GM12878 (cell line): Measurements from ENCODE around the gene PTX4. TPM values are rescaled to one million over a fixed set of nuclear protein-coding genes. Genes with fewer than 3 reads are reported as not detected.

ENCODE experiments used
- CHD1 ChIP-seq: IDR thresholded peaks from 2 replicates; pipeline ENCODE4 v1.6.1; 2012; ENCODE audit warnings: low read depth, low read length, improper control_type of control experiment
- CHD2 ChIP-seq: IDR thresholded peaks from 2 replicates; pipeline ENCODE4 v1.6.1; 2011; ENCODE audit warnings: low read depth, low read length, improper control_type of control experiment, borderline replicate concordance
- E2F4 ChIP-seq: IDR thresholded peaks from 2 replicates; pipeline ENCODE4 v1.6.1; 2012; ENCODE audit warnings: low read depth, low read length, improper control_type of control experiment
- E4F1 ChIP-seq: fragments of 450-650 bp; IDR thresholded peaks from 2 replicates; pipeline ENCODE4 v1.6.1; 2018; ENCODE audit warnings: borderline replicate concordance, mild to moderate bottlenecking; ENCODE audit not compliant: partially characterized antibody
- MTA2 ChIP-seq: fragments of 450-650 bp; IDR thresholded peaks from 2 replicates; pipeline ENCODE4 v1.6.1; 2016; ENCODE audit warnings: low read depth, mild to moderate bottlenecking, moderate library complexity
- NFYB ChIP-seq: IDR thresholded peaks from 2 replicates; pipeline ENCODE4 v1.6.1; 2011; ENCODE audit warnings: low read depth, mild to moderate bottlenecking, low read length, improper control_type of control experiment, moderate library complexity; ENCODE audit not compliant: insufficient read depth
- ZNF592 ChIP-seq: fragments of 450-650 bp; IDR thresholded peaks from 2 replicates; pipeline ENCODE4 v1.6.1; 2017; ENCODE audit warnings: mild to moderate bottlenecking, moderate library complexity
- polyA plus RNA-seq, 11 experiments: library from polyadenylated mRNA; depleted of rRNA in 4 of 11; unstranded in 6 of 11; stranded (reverse) in 5 of 11; fragments of >200 nt; fragmentation: Nextera tagmentation in 4 of 11; fragmentation: Illumina TruSeq in 1 of 11; extraction: Ambion mirVana in 4 of 11; extraction: Trizol in 1 of 11; gene quantifications; 1 replicate in 1 of 11; 2 replicates in 10 of 11; pipeline versions ENCODE4 v1.2.1 to v1.2.3, GENCODE V29; 2011 to 2016; ENCODE audit warnings: inconsistent platforms in 2 of 11, missing spikeins in 2 of 11, low read depth in 1 of 11
- total RNA-seq, 4 experiments: library from RNA; depleted of rRNA in 3 of 4; stranded (reverse); fragments of >200 nt in 3 of 4; fragmentation: Illumina TruSeq in 1 of 4; extraction: Trizol in 1 of 4; gene quantifications; 2 replicates each; pipeline versions ENCODE4 v1.2.1 to v1.2.3, GENCODE V29; 2013 to 2021

Gene PTX4
- total and polyA plus RNA-seq, 10 of the 15 experiments (the other 5 are each of a cell fraction or from before 2014, with no cell fraction given): not detected

- TF ChIP-seq ZNF592 (no peak), CHD1 (no peak), CHD2 (no peak), E4F1 (no peak), NFYB (no peak), E2F4 (no peak), MTA2 (no peak)
Observed at GRCh38 chr16:1527836-1528811, 39.4 kb upstream of the PTX4 start (continued).
